WERI-Rb-1 (cell line): ENCODE results near the gene SPECC1.
"Not testable (repeated sequence)": the region's sequence is repeated elsewhere in the genome, so short reads cannot be mapped to it uniquely, and the experiment has no call there.

Experiments
- DNase-seq: peaks from one replicate; pipeline ENCODE4 v3.0.0-alpha.2; 2020
- H3K27ac ChIP-seq: fragments of 250-450 bp; sonication (Bioruptor Pico); 2 replicates; pipeline ENCODE4 v1.5.1; 2020; ENCODE audit warnings: mild to moderate bottlenecking, moderate library complexity
- H3K27me3 ChIP-seq: fragments of 250-450 bp; sonication (Bioruptor Pico); 2 replicates; pipeline ENCODE4 v1.5.1; 2021; ENCODE audit warnings: mild to moderate bottlenecking, low read depth, moderate library complexity; ENCODE audit not compliant: insufficient read depth, severe bottlenecking
- H3K36me3 ChIP-seq: fragments of 250-450 bp; sonication (Bioruptor Pico); 2 replicates; pipeline ENCODE4 v1.5.1; 2020; ENCODE audit warnings: mild to moderate bottlenecking, moderate library complexity
- H3K4me3 ChIP-seq: 2 replicates; pipeline ENCODE4 v1.5.1; 2011; ENCODE audit warnings: low read depth, mild to moderate bottlenecking, control low read depth, low read length
- H3K9me3 ChIP-seq: fragments of 250-450 bp; sonication (Bioruptor Pico); 2 replicates; pipeline ENCODE4 v1.5.1; 2021; ENCODE audit warnings: mild to moderate bottlenecking, moderate library complexity; ENCODE audit not compliant: severe bottlenecking
- TF ChIP-seq, protein P1 (sequence below): IDR thresholded peaks from 2 replicates; pipeline ENCODE4 v1.5.1; 2011; ENCODE audit warnings: low read depth, mild to moderate bottlenecking, control low read depth, inconsistent platforms, low read length

SPECC1 gene

DNA sequence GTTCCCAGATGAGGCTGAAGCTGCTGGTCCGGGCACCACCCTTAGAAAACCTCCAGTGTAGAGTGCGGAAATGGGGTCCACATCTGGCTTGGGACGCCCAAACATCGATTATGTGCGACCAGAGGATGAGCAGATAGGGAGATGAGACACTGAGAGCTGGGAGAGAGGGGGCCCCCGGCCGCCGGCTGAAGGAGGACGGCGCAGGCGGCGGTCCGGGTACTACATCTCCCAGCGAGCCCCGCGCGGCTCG lies 182 bp upstream of the SPECC1 start:
- TF ChIP-seq, protein P1, sequence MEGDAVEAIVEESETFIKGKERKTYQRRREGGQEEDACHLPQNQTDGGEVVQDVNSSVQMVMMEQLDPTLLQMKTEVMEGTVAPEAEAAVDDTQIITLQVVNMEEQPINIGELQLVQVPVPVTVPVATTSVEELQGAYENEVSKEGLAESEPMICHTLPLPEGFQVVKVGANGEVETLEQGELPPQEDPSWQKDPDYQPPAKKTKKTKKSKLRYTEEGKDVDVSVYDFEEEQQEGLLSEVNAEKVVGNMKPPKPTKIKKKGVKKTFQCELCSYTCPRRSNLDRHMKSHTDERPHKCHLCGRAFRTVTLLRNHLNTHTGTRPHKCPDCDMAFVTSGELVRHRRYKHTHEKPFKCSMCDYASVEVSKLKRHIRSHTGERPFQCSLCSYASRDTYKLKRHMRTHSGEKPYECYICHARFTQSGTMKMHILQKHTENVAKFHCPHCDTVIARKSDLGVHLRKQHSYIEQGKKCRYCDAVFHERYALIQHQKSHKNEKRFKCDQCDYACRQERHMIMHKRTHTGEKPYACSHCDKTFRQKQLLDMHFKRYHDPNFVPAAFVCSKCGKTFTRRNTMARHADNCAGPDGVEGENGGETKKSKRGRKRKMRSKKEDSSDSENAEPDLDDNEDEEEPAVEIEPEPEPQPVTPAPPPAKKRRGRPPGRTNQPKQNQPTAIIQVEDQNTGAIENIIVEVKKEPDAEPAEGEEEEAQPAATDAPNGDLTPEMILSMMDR: no peak
- DNase-seq: no peak
- Histone ChIP-seq H3K4me3 (peak overlapping the region; percentile 66), H3K36me3 (no peaks in the 10 kb centered on the region), H3K27ac (no peak overlapping the region), H3K27me3 (no peaks in the 10 kb centered on the region), H3K9me3 (no peaks in the 10 kb centered on the region)

DNA sequence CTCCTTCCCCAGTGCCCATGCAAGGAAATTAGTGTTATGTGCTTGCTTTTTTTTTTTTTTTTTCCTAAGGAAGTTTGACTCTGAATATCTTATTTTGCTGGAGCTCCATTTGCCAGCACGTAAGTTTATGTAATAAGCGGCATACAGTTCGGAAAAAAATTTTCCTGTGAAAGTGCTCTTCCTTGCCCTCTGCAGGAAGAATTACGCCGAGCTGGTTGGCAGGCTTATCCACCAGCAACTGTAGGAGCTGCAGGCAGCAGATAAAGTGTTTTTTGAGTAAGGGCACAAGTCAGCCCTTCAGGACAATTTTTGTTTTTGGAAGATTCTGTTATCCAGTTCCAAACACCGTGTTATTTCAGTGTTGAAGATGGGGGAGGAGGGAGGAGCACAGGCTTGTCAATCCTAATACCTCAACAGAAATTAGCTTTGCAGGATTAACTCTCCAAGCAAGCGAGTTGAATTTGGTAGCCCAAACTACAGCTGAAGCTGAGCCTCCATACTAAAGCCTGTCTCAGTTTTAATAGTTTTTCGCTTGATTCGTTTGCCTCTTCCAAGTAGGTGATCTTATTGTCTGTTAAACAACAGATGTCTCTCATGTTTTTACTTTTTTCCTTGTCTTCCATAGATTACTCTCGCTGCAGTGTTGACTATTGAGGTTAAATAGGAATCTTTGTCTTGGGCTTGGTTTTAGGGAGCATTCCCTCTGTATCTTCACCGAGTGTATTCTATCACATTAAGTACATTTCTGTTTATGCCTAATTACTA lies 1.1 kb downstream of the SPECC1 start:
- Histone ChIP-seq H3K9me3 (no peaks in the 10 kb centered on the region), H3K27ac (no peak overlapping the region), H3K36me3 (no peaks in the 10 kb centered on the region), H3K4me3 (peak overlapping the region; percentile 69), H3K27me3 (no peaks in the 10 kb centered on the region)
- DNase-seq: peak; percentile 45
- TF ChIP-seq, protein P1: peak; percentile 45; the same call in 1 of the 2 replicates

DNA sequence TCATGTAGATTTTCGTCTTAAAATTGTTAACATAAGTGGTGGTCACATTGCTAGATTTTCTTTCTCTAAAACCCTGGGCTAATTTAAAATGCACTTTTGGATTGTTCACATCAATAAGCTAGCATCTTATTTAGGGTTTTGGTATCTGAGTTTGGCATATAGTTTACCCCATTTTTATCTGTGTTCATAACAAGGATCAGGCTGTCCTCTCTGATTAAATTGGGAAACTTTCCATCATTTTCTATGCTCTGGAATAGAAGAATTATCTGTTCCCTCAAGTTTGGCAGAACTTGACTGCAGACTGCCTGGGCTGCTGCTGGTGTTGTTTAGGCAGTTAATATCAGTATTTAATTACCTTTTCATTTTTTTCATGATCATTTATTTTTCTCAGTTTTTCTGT lies 1.8 kb downstream of the SPECC1 start:
- H3K9me3 ChIP-seq: no peaks in the 10 kb centered on the region
- H3K27ac ChIP-seq: no peak overlapping the region
- no peaks in the 10 kb centered on the region for H3K36me3 ChIP-seq
- TF ChIP-seq, protein P1: no peak
- no peak for DNase-seq
- H3K4me3 ChIP-seq: peak overlapping the region; percentile 69
- H3K27me3 ChIP-seq: no peaks in the 10 kb centered on the region

DNA sequence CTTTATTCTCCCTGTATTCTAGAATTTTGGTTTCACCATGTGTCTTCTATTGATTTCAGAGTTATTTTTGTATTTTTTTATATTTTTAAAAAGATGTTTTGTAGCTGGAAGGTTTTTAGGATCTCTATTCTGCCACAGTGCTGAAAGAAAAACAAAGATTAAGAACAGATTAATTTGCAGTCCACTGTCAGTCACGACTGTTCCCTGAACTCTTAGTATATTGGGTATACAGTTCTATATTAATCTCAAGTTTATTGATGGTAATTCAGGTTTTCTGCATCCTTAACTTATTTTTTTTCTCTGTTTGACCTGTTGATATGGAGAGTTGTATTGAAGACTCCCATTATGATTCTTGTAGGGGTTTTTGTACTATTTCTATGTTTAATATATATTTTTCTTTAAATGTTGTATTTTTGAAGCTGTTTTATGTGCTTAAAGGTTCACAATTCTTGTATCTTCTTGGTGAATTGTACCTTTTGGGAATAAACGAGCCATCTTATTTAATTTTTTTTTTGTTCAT lies 2.9 kb downstream of the SPECC1 start:
- Histone ChIP-seq H3K4me3 (no peak overlapping the region), H3K9me3 (no peaks in the 10 kb centered on the region), H3K27me3 (no peaks in the 10 kb centered on the region), H3K27ac (no peak overlapping the region), H3K36me3 (no peaks in the 10 kb centered on the region)
- TF ChIP-seq, protein P1: no peak
- DNase-seq: no peak

DNA sequence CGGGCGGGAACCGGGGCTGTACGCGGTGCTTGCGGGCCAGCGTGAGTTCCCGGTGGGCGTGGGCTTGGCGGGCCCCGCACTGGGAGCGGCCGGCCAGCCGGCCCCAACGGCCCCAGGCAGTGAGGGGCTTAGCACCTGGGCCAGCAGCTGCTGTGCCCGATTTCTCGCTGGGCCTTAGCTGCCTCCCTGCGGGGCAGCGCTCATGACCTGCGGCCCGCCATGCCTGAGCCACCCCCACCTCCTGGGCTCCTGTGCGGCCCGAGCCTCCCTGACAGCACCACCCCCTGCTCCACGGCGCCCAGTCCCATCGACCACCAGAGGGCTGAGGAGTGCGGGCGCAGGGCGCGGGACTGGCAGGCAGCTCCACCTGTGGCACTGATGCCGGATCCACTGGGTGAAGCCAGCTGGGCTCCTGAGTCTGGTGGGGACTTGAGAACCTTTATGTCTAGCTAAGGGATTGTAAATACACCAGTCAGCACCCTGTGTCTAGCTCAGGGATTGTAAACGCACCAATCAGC lies 7.4 kb downstream of the SPECC1 start:
- H3K27me3 ChIP-seq, H3K36me3 ChIP-seq, DNase-seq, H3K27ac ChIP-seq, H3K9me3 ChIP-seq, H3K4me3 ChIP-seq: not testable (repeated sequence)

DNA sequence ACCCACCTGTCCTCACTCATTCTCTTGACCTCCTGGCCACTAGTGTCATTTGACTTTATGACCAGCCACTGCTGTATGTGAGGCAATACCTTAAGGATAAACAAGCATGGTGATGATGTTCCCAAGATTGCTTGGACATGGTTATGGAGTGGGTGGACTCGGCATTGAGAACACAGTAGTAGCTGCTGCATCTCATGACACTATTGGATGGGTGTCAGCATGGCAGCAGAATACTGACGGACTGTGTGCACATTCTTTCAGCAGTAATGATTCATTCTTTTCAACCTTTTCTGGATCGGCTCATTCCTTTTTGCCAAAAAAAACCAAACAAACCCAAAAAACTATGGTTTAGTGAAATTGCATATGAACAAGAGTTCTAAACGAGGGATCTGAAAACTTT lies 13.5 kb downstream of the SPECC1 start:
- no peak overlapping the region for H3K4me3 ChIP-seq
- no peak overlapping the region for H3K27ac ChIP-seq
- no peaks in the 10 kb centered on the region for H3K9me3 ChIP-seq
- TF ChIP-seq, protein P1: no peak
- no peaks in the 10 kb centered on the region for H3K27me3 ChIP-seq
- H3K36me3 ChIP-seq: no peaks in the 10 kb centered on the region
- DNase-seq: no peak
